ENCODE data around the gene EPHX1.

GRCh38 chr1:225842074-225842473 is 32.1 kb downstream of the EPHX1 start:
- TF ChIP-seq CTCF (IDR thresholded peaks at IDR 0.05; ENCODE audit: low read depth, low read length, missing input control) (no peak), HNF4G (IDR thresholded peaks at IDR 0.05) (no peak), GABPA (IDR thresholded peaks at IDR 0.05 in 1 of 2, conservative IDR thresholded peaks at IDR 0.05 in 1 of 2) (no peak), REST (IDR thresholded peaks at IDR 0.05) (no peak)

All from liver (tissue), 3 donors.